ENCODE data around the gene PLCL1.

GRCh38 chr2:197779261-197779660, 25.1 kb upstream of the PLCL1 start:
- TF ChIP-seq, protein P1, sequence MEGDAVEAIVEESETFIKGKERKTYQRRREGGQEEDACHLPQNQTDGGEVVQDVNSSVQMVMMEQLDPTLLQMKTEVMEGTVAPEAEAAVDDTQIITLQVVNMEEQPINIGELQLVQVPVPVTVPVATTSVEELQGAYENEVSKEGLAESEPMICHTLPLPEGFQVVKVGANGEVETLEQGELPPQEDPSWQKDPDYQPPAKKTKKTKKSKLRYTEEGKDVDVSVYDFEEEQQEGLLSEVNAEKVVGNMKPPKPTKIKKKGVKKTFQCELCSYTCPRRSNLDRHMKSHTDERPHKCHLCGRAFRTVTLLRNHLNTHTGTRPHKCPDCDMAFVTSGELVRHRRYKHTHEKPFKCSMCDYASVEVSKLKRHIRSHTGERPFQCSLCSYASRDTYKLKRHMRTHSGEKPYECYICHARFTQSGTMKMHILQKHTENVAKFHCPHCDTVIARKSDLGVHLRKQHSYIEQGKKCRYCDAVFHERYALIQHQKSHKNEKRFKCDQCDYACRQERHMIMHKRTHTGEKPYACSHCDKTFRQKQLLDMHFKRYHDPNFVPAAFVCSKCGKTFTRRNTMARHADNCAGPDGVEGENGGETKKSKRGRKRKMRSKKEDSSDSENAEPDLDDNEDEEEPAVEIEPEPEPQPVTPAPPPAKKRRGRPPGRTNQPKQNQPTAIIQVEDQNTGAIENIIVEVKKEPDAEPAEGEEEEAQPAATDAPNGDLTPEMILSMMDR (IDR thresholded peaks at IDR 0.05) = no peak
- TF ChIP-seq POLR2A (IDR thresholded peaks at IDR 0.05) (no peak), EP300 (IDR thresholded peaks at IDR 0.05) (no peak)
